PC-3 (cell line): ENCODE data around the gene FOXK1.

Experiments used
- EZH2 ChIP-seq: fragments of 300-600 bp; sonication (generic); IDR thresholded peaks from one replicate; pipeline ENCODE4 v1.6.1; 2017; ENCODE audit warnings: antibody characterized with exemption, mild to moderate bottlenecking, low read length; ENCODE audit not compliant: unreplicated experiment
- EZH2phosphoT487 ChIP-seq: fragments of 300-600 bp; sonication (generic); IDR thresholded peaks from 2 replicates; pipeline ENCODE4 v1.6.1; 2018; ENCODE audit warnings: mild to moderate bottlenecking, antibody characterized with exemption, low read length, borderline replicate concordance
- TF ChIP-seq, protein P1 (sequence below): fragments of 300-600 bp; sonication (generic); conservative IDR thresholded peaks from 2 replicates; pipeline ENCODE4 v1.5.1; 2017; ENCODE audit warnings: antibody characterized with exemption, low read depth, mild to moderate bottlenecking, low read length

DNA sequence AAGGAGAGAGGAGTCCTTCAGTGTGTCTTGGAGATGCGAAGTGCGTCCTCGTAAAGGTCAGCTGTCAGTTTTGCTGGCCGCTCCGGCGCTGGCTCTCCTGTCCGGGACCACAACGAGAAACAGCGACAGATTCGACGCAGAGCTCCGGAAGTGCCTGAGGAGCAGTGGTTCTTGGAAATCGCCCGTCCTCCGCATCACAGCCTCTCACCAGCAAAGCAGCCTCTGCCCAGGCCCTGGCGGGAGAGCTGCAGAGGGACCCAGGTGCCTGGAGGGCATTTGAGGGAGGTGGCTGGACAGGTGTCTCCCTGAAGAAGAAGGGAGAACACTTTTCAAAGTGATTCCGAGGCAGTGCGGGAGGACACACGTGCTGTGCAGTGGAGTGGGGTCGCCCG, 81.7 kb downstream of the FOXK1 start:
- TF ChIP-seq, protein P1, sequence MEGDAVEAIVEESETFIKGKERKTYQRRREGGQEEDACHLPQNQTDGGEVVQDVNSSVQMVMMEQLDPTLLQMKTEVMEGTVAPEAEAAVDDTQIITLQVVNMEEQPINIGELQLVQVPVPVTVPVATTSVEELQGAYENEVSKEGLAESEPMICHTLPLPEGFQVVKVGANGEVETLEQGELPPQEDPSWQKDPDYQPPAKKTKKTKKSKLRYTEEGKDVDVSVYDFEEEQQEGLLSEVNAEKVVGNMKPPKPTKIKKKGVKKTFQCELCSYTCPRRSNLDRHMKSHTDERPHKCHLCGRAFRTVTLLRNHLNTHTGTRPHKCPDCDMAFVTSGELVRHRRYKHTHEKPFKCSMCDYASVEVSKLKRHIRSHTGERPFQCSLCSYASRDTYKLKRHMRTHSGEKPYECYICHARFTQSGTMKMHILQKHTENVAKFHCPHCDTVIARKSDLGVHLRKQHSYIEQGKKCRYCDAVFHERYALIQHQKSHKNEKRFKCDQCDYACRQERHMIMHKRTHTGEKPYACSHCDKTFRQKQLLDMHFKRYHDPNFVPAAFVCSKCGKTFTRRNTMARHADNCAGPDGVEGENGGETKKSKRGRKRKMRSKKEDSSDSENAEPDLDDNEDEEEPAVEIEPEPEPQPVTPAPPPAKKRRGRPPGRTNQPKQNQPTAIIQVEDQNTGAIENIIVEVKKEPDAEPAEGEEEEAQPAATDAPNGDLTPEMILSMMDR = no peak
- TF ChIP-seq EZH2phosphoT487 (no peak), EZH2 (no peak)
